Measurements from ENCODE around the gene BGN. TPM values are rescaled to one million over a fixed set of nuclear protein-coding genes. Genes with fewer than 3 reads are reported as not detected.

Gene BGN
- total and polyA plus RNA-seq, 12 donors: 38.7 to 202 (median 68.0) TPM

DNA sequence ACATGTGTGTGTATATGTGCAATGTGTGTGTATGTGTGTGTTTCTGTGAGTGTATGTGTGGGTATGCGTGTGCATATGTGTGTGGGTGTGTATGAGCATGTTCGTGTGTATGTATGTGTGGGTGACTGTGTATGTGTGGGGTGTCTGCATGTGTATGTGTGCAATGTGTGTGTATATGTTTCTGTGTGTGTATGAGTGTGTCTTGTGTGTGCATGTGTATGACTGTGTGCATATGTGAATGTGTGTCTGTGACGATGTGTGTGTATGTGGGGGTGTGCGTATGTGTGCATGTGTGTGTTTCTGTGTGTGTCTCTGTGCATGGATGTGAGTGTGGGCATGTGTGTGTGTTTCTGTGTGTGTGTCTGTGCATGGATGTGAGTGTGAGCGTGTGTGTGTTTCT is 18.5 kb downstream of the BGN start:
- DNase-seq: no peak
- Histone ChIP-seq H3K36me3 (no peaks in the 10 kb centered on the region), H3K4me3 (no peak overlapping the region), H3K4me1 (no peaks in the 10 kb centered on the region), H3K27me3 (peaks cover 0 to 29% (median 12%) of the 10 kb centered on the region in 7 donors), H3K9me3 (no peaks in the 10 kb centered on the region), H3K27ac (no peak overlapping the region)
- TF ChIP-seq, protein P1, sequence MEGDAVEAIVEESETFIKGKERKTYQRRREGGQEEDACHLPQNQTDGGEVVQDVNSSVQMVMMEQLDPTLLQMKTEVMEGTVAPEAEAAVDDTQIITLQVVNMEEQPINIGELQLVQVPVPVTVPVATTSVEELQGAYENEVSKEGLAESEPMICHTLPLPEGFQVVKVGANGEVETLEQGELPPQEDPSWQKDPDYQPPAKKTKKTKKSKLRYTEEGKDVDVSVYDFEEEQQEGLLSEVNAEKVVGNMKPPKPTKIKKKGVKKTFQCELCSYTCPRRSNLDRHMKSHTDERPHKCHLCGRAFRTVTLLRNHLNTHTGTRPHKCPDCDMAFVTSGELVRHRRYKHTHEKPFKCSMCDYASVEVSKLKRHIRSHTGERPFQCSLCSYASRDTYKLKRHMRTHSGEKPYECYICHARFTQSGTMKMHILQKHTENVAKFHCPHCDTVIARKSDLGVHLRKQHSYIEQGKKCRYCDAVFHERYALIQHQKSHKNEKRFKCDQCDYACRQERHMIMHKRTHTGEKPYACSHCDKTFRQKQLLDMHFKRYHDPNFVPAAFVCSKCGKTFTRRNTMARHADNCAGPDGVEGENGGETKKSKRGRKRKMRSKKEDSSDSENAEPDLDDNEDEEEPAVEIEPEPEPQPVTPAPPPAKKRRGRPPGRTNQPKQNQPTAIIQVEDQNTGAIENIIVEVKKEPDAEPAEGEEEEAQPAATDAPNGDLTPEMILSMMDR (IDR thresholded peaks at IDR 0.05): no peak
- no peak for ATAC-seq
- intact Hi-C loops (cut with DNase I): no loop called here
- WGBS, 2 donors: 67 to 75% methylated on average over 5 of the region's 5 CpGs

DNA sequence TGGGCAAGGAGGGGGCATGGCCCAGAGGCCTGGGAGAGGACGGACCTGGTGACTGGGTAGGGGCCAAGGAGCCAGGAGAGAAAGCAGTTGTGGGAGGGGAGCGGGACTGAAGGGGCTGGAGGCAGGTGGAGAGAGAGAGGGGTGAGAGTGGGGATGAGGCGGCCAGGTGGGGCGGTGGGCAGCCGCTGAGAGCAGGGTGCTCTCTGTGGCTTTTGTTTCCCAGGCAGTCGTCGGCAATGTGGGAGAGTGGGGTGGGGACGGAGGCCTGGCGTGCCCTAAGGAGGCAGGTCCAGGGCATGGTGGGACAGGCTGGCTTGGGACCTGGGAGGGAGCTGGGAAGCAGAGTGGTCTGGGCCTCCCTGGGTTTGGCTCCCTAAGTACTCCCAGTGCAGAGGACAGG is 19.5 kb downstream of the BGN start:
- Histone ChIP-seq H3K9me3 (no peaks in the 10 kb centered on the region), H3K4me1 (no peaks in the 10 kb centered on the region), H3K27ac (no peak overlapping the region), H3K27me3 (peaks cover 0 to 38% (median 18%) of the 10 kb centered on the region in 7 donors), H3K4me3 (no peak overlapping the region), H3K36me3 (no peaks in the 10 kb centered on the region)
- intact Hi-C loops (cut with DNase I): no loop called here
- no peak for DNase-seq
- WGBS, 2 donors: 72 to 79% methylated on average over 7 of the region's 9 CpGs
- TF ChIP-seq, protein P1 (IDR thresholded peaks at IDR 0.05): no peak
- ATAC-seq: no peak

DNA sequence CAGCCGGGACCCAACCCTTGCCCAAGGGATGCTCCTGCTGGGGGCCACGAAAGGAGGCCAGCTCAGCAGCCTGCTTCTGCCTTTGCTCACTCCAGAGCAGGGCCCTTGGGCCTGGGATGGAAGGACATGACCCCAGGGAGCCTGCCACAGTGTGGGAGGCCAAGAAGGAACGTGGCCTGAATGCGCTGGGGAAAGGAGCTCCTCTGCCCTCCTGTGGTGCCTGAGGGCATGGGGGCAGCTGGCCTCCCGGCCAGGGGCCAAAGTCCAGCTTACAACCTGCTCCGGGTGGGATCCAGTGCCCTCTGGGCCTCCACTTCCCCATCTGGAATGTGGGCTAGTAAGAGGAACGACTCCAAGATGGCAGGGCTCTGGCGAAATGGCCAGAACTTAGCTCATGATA is 20.7 kb downstream of the BGN start:
- ATAC-seq: no peak
- WGBS, 2 donors: 61 to 77% methylated on average over 7 to 8 of the region's 8 CpGs
- intact Hi-C loops (cut with DNase I): no loop called here

DNA sequence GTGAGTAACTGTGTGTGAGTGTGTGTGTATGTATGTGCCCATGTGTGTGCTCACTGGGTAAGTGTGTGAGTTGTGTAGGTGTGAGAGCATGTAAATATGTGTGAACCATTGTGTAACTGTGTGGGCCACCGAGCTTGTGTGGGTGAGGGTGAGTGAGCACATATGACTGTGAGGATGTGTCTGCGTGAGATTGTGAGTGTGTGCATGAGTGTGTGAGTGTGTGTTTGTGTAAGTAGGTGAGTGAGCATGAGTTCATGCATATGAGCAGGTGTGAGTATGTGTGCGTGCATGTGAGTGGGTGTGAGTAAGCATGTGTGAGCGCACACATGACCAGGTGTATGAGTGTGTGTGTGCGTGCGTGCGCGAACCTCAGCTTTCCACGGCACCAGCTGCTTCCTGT is 21.3 kb downstream of the BGN start:
- TF ChIP-seq, protein P1 (IDR thresholded peaks at IDR 0.05): no peak
- intact Hi-C loops (cut with DNase I): no loop called here
- Histone ChIP-seq H3K27me3 (peaks cover 0 to 56% (median 28%) of the 10 kb centered on the region in 7 donors), H3K4me1 (no peaks in the 10 kb centered on the region), H3K36me3 (no peaks in the 10 kb centered on the region), H3K4me3 (no peak overlapping the region), H3K9me3 (no peaks in the 10 kb centered on the region), H3K27ac (no peak overlapping the region)
- no peak for DNase-seq
- WGBS, 2 donors: 52 to 56% methylated on average over 9 of the region's 9 CpGs
- no peak for ATAC-seq

More for the DNA sequence above, 20.7 kb downstream of the BGN start:
- Histone ChIP-seq H3K9me3 (no peaks in the 10 kb centered on the region), H3K4me3 (no peak overlapping the region), H3K4me1 (no peaks in the 10 kb centered on the region), H3K27ac (no peak overlapping the region), H3K36me3 (no peaks in the 10 kb centered on the region), H3K27me3 (peaks cover 0 to 50% (median 27%) of the 10 kb centered on the region in 7 donors)
- TF ChIP-seq, protein P1 (IDR thresholded peaks at IDR 0.05): no peak
- DNase-seq: no peak
